K562 (cell line): ENCODE measurements around the gene TCF7. TPM values are rescaled to one million over a fixed set of nuclear protein-coding genes. Genes with fewer than 3 reads are reported as not detected.

Source experiments
- ATAC-seq: fragments of 200-7000 bp; cut with Tn5 transposase; 3 replicates; pipeline ENCODE4 v1.9.1; 2020; ENCODE audit warnings: moderate library complexity
- BruUV-seq: library from RNA; stranded (reverse); fragments of 400-500 nt; replicated peaks from 2 replicates; lab custom pipeline; 2021; lab: Mats Ljungman, UMichigan
- CTCF ChIA-PET: fragments of 300-600 bp; formaldehyde crosslinking; extraction: SDS; loops from one replicate; lab custom pipeline; 2021; ENCODE audit warnings: low intra/inter-chr PET ratio; lab: Yijun Ruan, JAX
- POLR2A ChIA-PET: fragments of 300-600, 350-650 bp; sonication (Branson Sonifier 250); formaldehyde crosslinking; extraction: SDS; loops from one replicate; lab custom pipeline; 2021; ENCODE audit warnings: antibody characterized with exemption, inconsistent platforms; lab: Yijun Ruan, JAX
- DNase-seq, 4 experiments: peaks; one replicate each; pipeline versions ENCODE4 v3.0.0 to v3.0.0-alpha.2; 2011 to 2018; ENCODE audit warnings: low spot score in 3 of 4, mixed read lengths in 3 of 4; ENCODE audit errors: extremely low read depth in 1 of 4
- FAIRE-seq: peaks from 2 replicates; lab custom pipeline; 2011; peaks lifted over from hg19 to GRCh38; lab: Jason Lieb, UNC
- H2AFZ ChIP-seq: 2 replicates; pipeline ENCODE4 v1.6.0; 2011; ENCODE audit warnings: low read depth, low read length, control low read depth, inconsistent platforms
- H3K27ac ChIP-seq: fragments of 200-600 bp; 3 replicates; pipeline ENCODE4 v1.8.0; 2011; ENCODE audit warnings: low read depth, mild to moderate bottlenecking, control low read depth, inconsistent platforms, low read length, moderate library complexity, mixed read lengths; ENCODE audit errors: extremely low read depth
- H3K27me3 ChIP-seq, 2 experiments: fragments of 300-600 bp in 1 of 2; 2 replicates in 1 of 2; 3 replicates in 1 of 2; pipeline versions ENCODE4 v1.6.0 to v1.8.0; 2011; ENCODE audit warnings: inconsistent platforms in 2 of 2, low read length in 2 of 2, mild to moderate bottlenecking in 1 of 2, mixed read lengths in 1 of 2, moderate library complexity in 1 of 2; ENCODE audit not compliant: control insufficient read depth in 2 of 2, insufficient read depth in 2 of 2
- H3K36me3 ChIP-seq: fragments of 300-600 bp; 3 replicates; pipeline ENCODE4 v1.8.0; 2011; ENCODE audit warnings: mild to moderate bottlenecking, low read length, inconsistent platforms; ENCODE audit not compliant: control insufficient read depth, insufficient read depth
- H3K4me1 ChIP-seq, 2 experiments: fragments of 200-600 bp in 1 of 2; replicated peaks in 1 of 2; 2 replicates in 1 of 2; 3 replicates in 1 of 2; pipeline versions ENCODE4 v1.5.1 to v1.8.0; 2011; ENCODE audit warnings: inconsistent platforms in 2 of 2, low read length in 2 of 2, mild to moderate bottlenecking in 1 of 2, mixed read lengths in 1 of 2, moderate library complexity in 1 of 2; ENCODE audit not compliant: control insufficient read depth in 2 of 2, insufficient read depth in 2 of 2
- H3K4me2 ChIP-seq: 2 replicates; pipeline ENCODE4 v1.6.1; 2011; ENCODE audit warnings: low read length, control low read depth, inconsistent platforms, mixed read lengths; ENCODE audit not compliant: insufficient read depth
- H3K4me3 ChIP-seq: fragments of 200-600 bp; sonication (generic), shearing (Covaris generic); 2 replicates; pipeline ENCODE4 v1.5.1; 2016; ENCODE audit warnings: control low read depth, inconsistent platforms
- H3K79me2 ChIP-seq: fragments of 200-600 bp; 3 replicates; pipeline ENCODE4 v1.8.0; 2011; ENCODE audit warnings: low read length, inconsistent platforms; ENCODE audit not compliant: control insufficient read depth, insufficient read depth
- H3K9ac ChIP-seq, 2 experiments: 2 replicates each; pipeline versions ENCODE4 v1.6.0 to v1.6.1; 2011; ENCODE audit warnings: low read depth in 2 of 2, low read length in 2 of 2, control low read depth in 1 of 2, inconsistent platforms in 1 of 2, mild to moderate bottlenecking in 1 of 2, mixed read lengths in 1 of 2; ENCODE audit not compliant: insufficient read depth in 1 of 2
- H3K9me1 ChIP-seq: one replicate; pipeline ENCODE4 v1.6.0; 2011; ENCODE audit warnings: inconsistent platforms, mild to moderate bottlenecking, low read length, moderate library complexity; ENCODE audit not compliant: control insufficient read depth, insufficient read depth
- H3K9me3 ChIP-seq: replicated peaks from 2 replicates; pipeline ENCODE4 v1.5.1; 2011; ENCODE audit warnings: low read depth, low read length, inconsistent platforms; ENCODE audit not compliant: control insufficient read depth, insufficient read depth
- H4K20me1 ChIP-seq: replicated peaks from 2 replicates; pipeline ENCODE4 v1.6.1; 2011; ENCODE audit warnings: low read length, inconsistent platforms, mixed read lengths; ENCODE audit not compliant: control insufficient read depth, insufficient read depth
- BRCA1 ChIP-seq, 2 experiments: fragments of 450-650 bp in 1 of 2; sonication (generic) in 1 of 2; formaldehyde crosslinking in 1 of 2; IDR thresholded peaks; 2 replicates each; pipeline versions ENCODE4 v1.5.0 to v1.6.1; 2017 to 2020; ENCODE audit warnings: mild to moderate bottlenecking in 1 of 2, missing genetic modification reagents in 1 of 2
- CHCHD3 ChIP-seq: fragments of 250-450 bp; sonication (Bioruptor Pico); IDR thresholded peaks from 2 replicates; pipeline ENCODE4 v2.1.2; 2022; ENCODE audit warnings: mild to moderate bottlenecking
- HNRNPL ChIP-seq: fragments of 200-400 bp; formaldehyde crosslinking; IDR thresholded peaks from 2 replicates; pipeline ENCODE4 v1.6.1; 2017; ENCODE audit warnings: low read depth, mild to moderate bottlenecking, low read length
- KLF6 ChIP-seq: fragments of 250-450 bp; sonication (Bioruptor Pico); IDR thresholded peaks from 2 replicates; pipeline ENCODE4 v1.4.0; 2020; ENCODE audit warnings: mild to moderate bottlenecking, moderate library complexity, borderline replicate concordance
- NFXL1 ChIP-seq: fragments of 450-650 bp; formaldehyde crosslinking; IDR thresholded peaks from 2 replicates; pipeline ENCODE4 v1.4.0; 2021; ENCODE audit warnings: mild to moderate bottlenecking
- PHF21A ChIP-seq: fragments of 450-650 bp; IDR thresholded peaks from 2 replicates; pipeline ENCODE4 v1.6.1; 2017; ENCODE audit warnings: low read depth, borderline replicate concordance
- SIX5 ChIP-seq, 2 experiments: IDR thresholded peaks; 2 replicates each; pipeline ENCODE4 v1.6.1; 2011; ENCODE audit warnings: low read length in 2 of 2, borderline replicate concordance in 1 of 2, low read depth in 1 of 2, mild to moderate bottlenecking in 1 of 2, moderate library complexity in 1 of 2; ENCODE audit not compliant: insufficient read depth in 1 of 2
- THRAP3 ChIP-seq: fragments of 450-650 bp; IDR thresholded peaks from 2 replicates; pipeline ENCODE4 v1.6.1; 2016; ENCODE audit warnings: mild to moderate bottlenecking, inconsistent platforms, borderline replicate concordance
- ZNF174 ChIP-seq: fragments of 250-450 bp; sonication (Bioruptor Pico); IDR thresholded peaks from 2 replicates; pipeline ENCODE4 v1.4.0; 2020; ENCODE audit warnings: mild to moderate bottlenecking
- WGBS: fragments of 100-300 bp; shearing (Covaris generic); methylation state at CpG from one replicate; pipeline ENCODE4 v1.1.6; 2016; ENCODE audit warnings: low coverage, mixed read lengths; ENCODE audit not compliant: insufficient coverage; ENCODE audit errors: missing lambda C conversion rate; 5-methylcytosine and 5-hydroxymethylcytosine counted together
- in situ Hi-C: fragments of 300-500 bp; cut with MboI; formaldehyde crosslinking; loops from 4 replicates; pipeline ENCODE4 v1.15.0; 2018; ENCODE audit warnings: inconsistent platforms, mixed read lengths
- intact Hi-C: fragments of 100-400 bp; cut with micrococcal nuclease; formaldehyde crosslinking; loops from 2 replicates; pipeline ENCODE4 v1.14.2; 2022
- polyA plus RNA-seq, 8 experiments: library from polyadenylated mRNA; depleted of rRNA in 4 of 8; stranded (reverse) in 5 of 8; unstranded in 3 of 8; fragments of >200 nt; fragmentation: Nextera tagmentation in 2 of 8; fragmentation: Illumina TruSeq in 1 of 8; extraction: Ambion mirVana in 2 of 8; extraction: Trizol in 1 of 8; gene quantifications; 2 replicates each; pipeline versions ENCODE4 v1.2.1 to v1.2.3, GENCODE V29; 2011 to 2014; ENCODE audit warnings: inconsistent platforms in 1 of 8, missing spikeins in 1 of 8
- total RNA-seq, 7 experiments: library from RNA; depleted of rRNA in 6 of 7; stranded (reverse); fragments of >200 nt in 6 of 7; fragmentation: Illumina TruSeq in 2 of 7; extraction: Trizol in 2 of 7; gene quantifications; 2 replicates each; pipeline versions ENCODE4 v1.2.1 to v1.2.3, GENCODE V29; 2011 to 2021; ENCODE audit warnings: low replicate concordance in 1 of 7
- TF ChIP-seq, protein P1 (sequence below): sonication (generic); formaldehyde crosslinking; IDR thresholded peaks from 2 replicates; pipeline ENCODE4 v1.8.0; 2022; ENCODE audit warnings: missing genetic modification reagents, mild to moderate bottlenecking, borderline replicate concordance
- TF ChIP-seq, protein P2 (sequence below), 2 experiments: IDR thresholded peaks; 2 replicates each; pipeline ENCODE4 v1.6.1; 2011; ENCODE audit warnings: borderline replicate concordance in 1 of 2, control low read depth in 1 of 2, low read depth in 1 of 2, low read length in 1 of 2, mild to moderate bottlenecking in 1 of 2, mixed read lengths in 1 of 2, moderate library complexity in 1 of 2; ENCODE audit not compliant: insufficient read depth in 1 of 2, insufficient read length in 1 of 2, poor library complexity in 1 of 2, severe bottlenecking in 1 of 2; ENCODE audit errors: extremely low read depth in 1 of 2
- TF ChIP-seq, protein P3 (sequence below): sonication (generic); IDR thresholded peaks from 2 replicates; pipeline ENCODE4 v1.6.1; 2016
- TF ChIP-seq, protein P4 (sequence below): fragments of 450-650 bp; IDR thresholded peaks from 2 replicates; pipeline ENCODE4 v1.7.0; 2016; ENCODE audit warnings: borderline replicate concordance

The TCF7 gene
- total and polyA plus RNA-seq, 9 of the 15 experiments (the other 6 are each of a cell fraction or from before 2014, with no cell fraction given): 1.6 to 14.9 (median 4.2) TPM

DNA sequence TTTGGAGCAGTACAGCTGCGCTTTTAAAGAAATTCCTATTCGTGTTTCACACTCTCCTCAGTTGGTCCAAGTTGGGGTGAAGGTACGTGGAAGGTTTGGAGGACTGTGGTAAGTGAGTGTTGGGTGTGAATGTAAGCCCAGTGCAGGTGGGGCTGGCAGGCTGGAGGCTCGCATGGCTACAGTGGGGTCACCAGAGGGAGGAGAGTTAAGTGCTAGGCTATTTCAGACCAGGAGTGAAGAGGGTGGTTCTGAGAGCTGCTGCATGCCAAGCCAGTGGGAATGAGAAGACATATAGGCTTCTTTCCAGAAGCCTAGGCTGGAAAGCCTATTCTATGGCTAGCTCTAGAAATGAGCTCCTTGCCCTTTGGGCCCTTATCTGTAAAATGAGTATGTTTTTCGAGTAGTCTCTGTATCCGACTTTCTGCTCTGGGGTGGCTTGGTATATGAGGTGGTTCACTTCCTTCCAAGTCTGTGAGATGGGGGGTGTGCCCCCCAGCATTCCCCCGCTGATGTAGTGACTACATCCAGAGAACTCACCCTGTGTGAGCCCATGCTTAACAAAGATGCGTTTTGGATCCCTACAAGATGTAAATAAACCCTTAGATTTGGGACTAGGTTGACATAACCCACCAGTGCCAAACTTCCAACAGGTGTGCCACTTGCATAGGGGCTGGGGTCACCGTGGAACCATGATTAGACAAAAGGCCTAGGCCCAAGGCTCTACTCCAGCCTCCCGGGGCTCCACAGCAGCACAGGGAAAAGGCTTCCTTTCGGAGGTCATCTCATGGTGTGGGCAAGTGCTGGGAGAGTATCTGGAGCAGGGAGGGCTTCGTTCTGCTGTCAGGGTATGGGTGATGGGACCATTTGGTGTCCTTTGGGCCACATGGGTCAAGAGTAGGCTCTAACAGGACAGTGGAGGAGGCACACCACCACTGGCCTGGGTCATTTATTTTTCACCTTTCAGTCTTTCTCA is 2.6 kb downstream of the TCF7 start:
- ChIA-PET POLR2A (interaction anchor here (0.5 to 1.8 kb wide), 3 partner anchors 8 to 112 kb away, joined by 3 to 5 read pairs (median 3); partner anchors contain the start of gene VDAC1), CTCF (no interaction called here)
- FAIRE-seq: no peak
- H3K4me1 ChIP-seq: peaks cover 12 to 30% of the 10 kb centered on the region in 2 experiments; a peak in 4 of 5 replicates
- TSS peak; percentile 54 for BruUV-seq
- no peak for ATAC-seq
- WGBS: 66% methylated on average over 12 of the region's 12 CpGs
- H3K9me1 ChIP-seq: peaks cover 7% of the 10 kb centered on the region
- no peaks in the 10 kb centered on the region for H3K79me2 ChIP-seq
- H3K27me3 ChIP-seq: no peaks in the 10 kb centered on the region
- H2AFZ ChIP-seq: no peak overlapping the region
- no peak overlapping the region for H3K4me3 ChIP-seq
- DNase-seq: no peak
- H4K20me1 ChIP-seq: 0 out of 2 replicates have a peak, but pooled peaks cover 8% of the 10 kb centered on the region
- H3K4me2 ChIP-seq: no peak overlapping the region
- intact Hi-C loops: no loop called here
- H3K36me3 ChIP-seq: no peaks in the 10 kb centered on the region; the same call in 2 of the 3 replicates
- TF ChIP-seq HNRNPL (no peak), THRAP3 (no peak), SIX5 (IDR thresholded peaks at IDR 0.05; ENCODE audit: borderline replicate concordance in 1 of 2, insufficient read depth in 1 of 2, low read depth in 1 of 2, low read length in 2 of 2) (no peak), ZNF174 (CRISPR knock-in tag) (no peak), CHCHD3 (CRISPR knock-in tag) (no peak), NFXL1 (no peak), BRCA1 (IDR thresholded peaks at IDR 0.05) (no peak), BRCA1 (CRISPR knock-in tag; IDR thresholded peaks at IDR 0.05) (no peak), KLF6 (CRISPR knock-in tag) (no peak), PHF21A (no peak)
- TF ChIP-seq, protein P1, sequence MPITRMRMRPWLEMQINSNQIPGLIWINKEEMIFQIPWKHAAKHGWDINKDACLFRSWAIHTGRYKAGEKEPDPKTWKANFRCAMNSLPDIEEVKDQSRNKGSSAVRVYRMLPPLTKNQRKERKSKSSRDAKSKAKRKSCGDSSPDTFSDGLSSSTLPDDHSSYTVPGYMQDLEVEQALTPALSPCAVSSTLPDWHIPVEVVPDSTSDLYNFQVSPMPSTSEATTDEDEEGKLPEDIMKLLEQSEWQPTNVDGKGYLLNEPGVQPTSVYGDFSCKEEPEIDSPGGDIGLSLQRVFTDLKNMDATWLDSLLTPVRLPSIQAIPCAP: no peak
- TF ChIP-seq, protein P2, sequence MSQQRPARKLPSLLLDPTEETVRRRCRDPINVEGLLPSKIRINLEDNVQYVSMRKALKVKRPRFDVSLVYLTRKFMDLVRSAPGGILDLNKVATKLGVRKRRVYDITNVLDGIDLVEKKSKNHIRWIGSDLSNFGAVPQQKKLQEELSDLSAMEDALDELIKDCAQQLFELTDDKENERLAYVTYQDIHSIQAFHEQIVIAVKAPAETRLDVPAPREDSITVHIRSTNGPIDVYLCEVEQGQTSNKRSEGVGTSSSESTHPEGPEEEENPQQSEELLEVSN (IDR thresholded peaks at IDR 0.05; ENCODE audit: borderline replicate concordance in 1 of 2, extremely low read depth in 1 of 2, insufficient read depth in 1 of 2, insufficient read length in 1 of 2, low read depth in 1 of 2, low read length in 1 of 2, poor library complexity in 1 of 2, severe bottlenecking in 1 of 2): no peak
- TF ChIP-seq, protein P3, sequence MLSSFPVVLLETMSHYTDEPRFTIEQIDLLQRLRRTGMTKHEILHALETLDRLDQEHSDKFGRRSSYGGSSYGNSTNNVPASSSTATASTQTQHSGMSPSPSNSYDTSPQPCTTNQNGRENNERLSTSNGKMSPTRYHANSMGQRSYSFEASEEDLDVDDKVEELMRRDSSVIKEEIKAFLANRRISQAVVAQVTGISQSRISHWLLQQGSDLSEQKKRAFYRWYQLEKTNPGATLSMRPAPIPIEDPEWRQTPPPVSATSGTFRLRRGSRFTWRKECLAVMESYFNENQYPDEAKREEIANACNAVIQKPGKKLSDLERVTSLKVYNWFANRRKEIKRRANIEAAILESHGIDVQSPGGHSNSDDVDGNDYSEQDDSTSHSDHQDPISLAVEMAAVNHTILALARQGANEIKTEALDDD: no peak
- TF ChIP-seq, protein P4, sequence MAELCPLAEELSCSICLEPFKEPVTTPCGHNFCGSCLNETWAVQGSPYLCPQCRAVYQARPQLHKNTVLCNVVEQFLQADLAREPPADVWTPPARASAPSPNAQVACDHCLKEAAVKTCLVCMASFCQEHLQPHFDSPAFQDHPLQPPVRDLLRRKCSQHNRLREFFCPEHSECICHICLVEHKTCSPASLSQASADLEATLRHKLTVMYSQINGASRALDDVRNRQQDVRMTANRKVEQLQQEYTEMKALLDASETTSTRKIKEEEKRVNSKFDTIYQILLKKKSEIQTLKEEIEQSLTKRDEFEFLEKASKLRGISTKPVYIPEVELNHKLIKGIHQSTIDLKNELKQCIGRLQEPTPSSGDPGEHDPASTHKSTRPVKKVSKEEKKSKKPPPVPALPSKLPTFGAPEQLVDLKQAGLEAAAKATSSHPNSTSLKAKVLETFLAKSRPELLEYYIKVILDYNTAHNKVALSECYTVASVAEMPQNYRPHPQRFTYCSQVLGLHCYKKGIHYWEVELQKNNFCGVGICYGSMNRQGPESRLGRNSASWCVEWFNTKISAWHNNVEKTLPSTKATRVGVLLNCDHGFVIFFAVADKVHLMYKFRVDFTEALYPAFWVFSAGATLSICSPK: no peak
- no peak overlapping the region for H3K9ac ChIP-seq
- in situ Hi-C loops: no loop called here
- H3K27ac ChIP-seq: no peak overlapping the region
- no peaks in the 10 kb centered on the region for H3K9me3 ChIP-seq
